SK-N-SH treated with all-trans-retinoic acid at 6 μM for 48 hours (cell line): ENCODE measurements around the gene HABP2.

Source experiments
- BACH2 ChIP-seq: fragments of 250-450 bp; sonication (Bioruptor Pico); IDR thresholded peaks from 2 replicates; pipeline ENCODE4 v1.9.0; 2021; ENCODE audit warnings: mild to moderate bottlenecking, borderline replicate concordance
- CSDC2 ChIP-seq: fragments of 250-450 bp; sonication (Bioruptor Pico); IDR thresholded peaks from 2 replicates; pipeline ENCODE4 v1.5.0; 2020; ENCODE audit warnings: mild to moderate bottlenecking, moderate library complexity
- ISL1 ChIP-seq: fragments of 250-450 bp; sonication (Bioruptor Pico); IDR thresholded peaks from 2 replicates; pipeline ENCODE4 v2.1.2; 2022; ENCODE audit warnings: mild to moderate bottlenecking, moderate library complexity
- ZNF8 ChIP-seq: fragments of 450-650 bp; formaldehyde crosslinking; IDR thresholded peaks from 2 replicates; pipeline ENCODE4 v1.5.0; 2020; ENCODE audit warnings: mild to moderate bottlenecking, moderate library complexity
- TF ChIP-seq, protein P1 (sequence below): fragments of 250-450 bp; sonication (Bioruptor Pico); IDR thresholded peaks from 2 replicates; pipeline ENCODE4 v1.8.0; 2020; ENCODE audit warnings: mild to moderate bottlenecking, moderate library complexity, borderline replicate concordance

DNA sequence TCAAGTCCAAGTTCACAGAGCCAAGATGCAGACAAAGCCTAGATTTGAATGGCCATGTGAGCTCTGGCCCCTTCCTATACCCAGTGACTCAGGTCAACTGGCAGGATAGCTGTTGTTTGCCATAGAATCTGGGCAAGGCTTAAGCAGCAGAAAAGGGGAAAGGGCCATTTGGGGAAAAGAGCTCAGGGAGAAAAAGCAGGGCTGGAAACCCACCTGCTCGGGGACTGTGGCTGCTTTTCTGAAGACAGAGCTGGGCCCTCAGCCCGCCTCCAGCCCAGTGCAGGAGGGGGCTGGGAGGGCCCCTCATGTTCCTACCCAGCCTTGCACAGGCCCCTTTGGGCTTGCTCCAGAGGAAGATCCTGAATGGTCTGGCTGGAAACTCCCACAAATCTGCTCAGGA, 32.6 kb upstream of the HABP2 start:
- TF ChIP-seq ZNF8 (CRISPR knock-in tag) (no peak), ISL1 (CRISPR knock-in tag) (no peak), BACH2 (CRISPR knock-in tag) (no peak), CSDC2 (CRISPR knock-in tag) (no peak)
- TF ChIP-seq, protein P1, sequence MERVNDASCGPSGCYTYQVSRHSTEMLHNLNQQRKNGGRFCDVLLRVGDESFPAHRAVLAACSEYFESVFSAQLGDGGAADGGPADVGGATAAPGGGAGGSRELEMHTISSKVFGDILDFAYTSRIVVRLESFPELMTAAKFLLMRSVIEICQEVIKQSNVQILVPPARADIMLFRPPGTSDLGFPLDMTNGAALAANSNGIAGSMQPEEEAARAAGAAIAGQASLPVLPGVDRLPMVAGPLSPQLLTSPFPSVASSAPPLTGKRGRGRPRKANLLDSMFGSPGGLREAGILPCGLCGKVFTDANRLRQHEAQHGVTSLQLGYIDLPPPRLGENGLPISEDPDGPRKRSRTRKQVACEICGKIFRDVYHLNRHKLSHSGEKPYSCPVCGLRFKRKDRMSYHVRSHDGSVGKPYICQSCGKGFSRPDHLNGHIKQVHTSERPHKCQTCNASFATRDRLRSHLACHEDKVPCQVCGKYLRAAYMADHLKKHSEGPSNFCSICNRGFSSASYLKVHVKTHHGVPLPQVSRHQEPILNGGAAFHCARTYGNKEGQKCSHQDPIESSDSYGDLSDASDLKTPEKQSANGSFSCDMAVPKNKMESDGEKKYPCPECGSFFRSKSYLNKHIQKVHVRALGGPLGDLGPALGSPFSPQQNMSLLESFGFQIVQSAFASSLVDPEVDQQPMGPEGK = no peak
